ENCODE measurements around the gene GOLPH3. TPM values are rescaled to one million over a fixed set of nuclear protein-coding genes. Genes with fewer than 3 reads are reported as not detected.

Gene GOLPH3
- total and polyA plus RNA-seq, 2 of the 8 experiments (the other 6 are each of a cell fraction or from before 2014, with no cell fraction given): 53.7 to 93.6 TPM

DNA sequence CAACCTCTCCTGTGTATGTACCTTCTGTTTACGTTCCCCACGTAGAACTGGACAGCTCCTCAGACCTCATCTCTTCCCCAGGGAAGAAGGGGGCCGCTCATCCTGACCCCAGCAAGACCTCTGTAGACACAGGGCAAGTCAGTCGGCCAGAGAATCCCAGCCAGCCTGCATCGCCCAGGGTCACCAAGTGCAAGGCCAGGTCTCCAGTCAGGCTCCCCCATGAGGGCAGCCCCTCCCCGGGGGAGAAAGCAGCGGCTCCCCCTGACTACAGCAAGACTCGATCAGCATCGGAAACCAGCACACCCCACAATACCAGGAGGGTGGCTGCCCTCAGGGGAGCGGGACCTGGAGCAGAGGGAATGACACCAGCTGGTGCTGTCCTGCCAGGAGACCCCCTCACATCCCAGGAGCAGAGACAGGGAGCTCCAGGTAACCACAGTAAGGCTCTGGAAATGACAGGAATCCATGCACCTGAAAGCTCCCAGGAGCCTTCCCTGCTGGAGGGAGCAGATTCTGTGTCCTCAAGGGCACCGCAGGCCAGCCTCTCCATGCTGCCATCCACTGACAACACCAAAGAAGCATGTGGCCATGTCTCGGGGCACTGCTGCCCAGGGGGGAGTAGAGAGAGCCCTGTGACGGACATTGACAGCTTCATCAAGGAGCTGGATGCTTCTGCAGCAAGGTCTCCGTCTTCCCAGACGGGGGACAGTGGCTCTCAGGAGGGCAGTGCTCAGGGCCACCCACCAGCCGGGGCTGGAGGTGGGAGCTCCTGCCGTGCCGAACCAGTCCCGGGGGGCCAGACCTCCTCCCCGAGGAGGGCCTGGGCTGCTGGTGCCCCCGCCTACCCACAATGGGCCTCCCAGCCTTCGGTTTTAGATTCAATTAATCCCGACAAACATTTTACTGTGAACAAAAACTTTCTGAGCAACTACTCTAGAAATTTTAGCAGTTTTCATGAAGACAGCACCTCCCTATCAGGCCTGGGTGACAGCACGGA is 86.7 kb downstream of the GOLPH3 start:
- Histone ChIP-seq H3K9me3 (ENCODE audit: insufficient read depth in 2 of 2, low read depth in 1 of 2, low read length in 1 of 2) (no peaks in the 10 kb centered on the region), H2BK5ac (ENCODE audit: low read depth, low read length) (no peak overlapping the region), H3K4me3 (ENCODE audit: extremely low read depth in 1 of 4, insufficient read depth in 2 of 4, low read depth in 3 of 4, low read length in 4 of 4) (no peak overlapping the region), H2BK120ac (replicated peaks; ENCODE audit: low read depth, low read length) (no peak overlapping the region), H3K23ac (ENCODE audit: insufficient read length) (no peak overlapping the region), H2BK12ac (ENCODE audit: low read depth, low read length) (no peak overlapping the region), H3K79me2 (ENCODE audit: control insufficient read depth in 1 of 2, insufficient read depth in 2 of 2, low read length in 2 of 2) (no peaks in the 10 kb centered on the region), H2BK20ac (ENCODE audit: low read length) (no peak overlapping the region), H4K20me1 (replicated peaks in 1 of 2; ENCODE audit: control insufficient read depth in 1 of 2, insufficient read depth in 2 of 2, low read length in 2 of 2) (no peaks in the 10 kb centered on the region), H3K27ac (ENCODE audit: low read depth, low read length) (no peak overlapping the region), H2AFZ (ENCODE audit: low read length) (no peak overlapping the region), H2BK15ac (ENCODE audit: low read length) (no peak overlapping the region), H3K79me1 (ENCODE audit: low read depth, low read length) (no peaks in the 10 kb centered on the region), H3K14ac (ENCODE audit: insufficient read length) (no peak overlapping the region), H3K4me2 (ENCODE audit: insufficient read depth in 1 of 2, low read depth in 2 of 2, low read length in 2 of 2) (no peak overlapping the region), H3K27me3 (replicated peaks in 1 of 4; ENCODE audit: control insufficient read depth in 3 of 4, extremely low read depth in 1 of 4, insufficient read depth in 3 of 4, low read length in 3 of 4) (no peaks in the 10 kb centered on the region), H4K91ac (replicated peaks; ENCODE audit: insufficient read length, low read length) (no peak overlapping the region), H3K9ac (replicated peaks in 1 of 4; ENCODE audit: extremely low read depth in 1 of 4, low read depth in 3 of 4, low read length in 3 of 4) (no peak overlapping the region), H3K4me1 (replicated peaks in 1 of 4; ENCODE audit: control insufficient read depth in 3 of 4, insufficient read depth in 4 of 4, low read length in 3 of 4) (no peaks in the 10 kb centered on the region), H3K23me2 (ENCODE audit: low read depth, low read length) (no peaks in the 10 kb centered on the region), H4K8ac (ENCODE audit: extremely low read depth, insufficient read depth, low read length) (no peak overlapping the region), H3K4ac (replicated peaks; ENCODE audit: insufficient read length, low read depth, low read length) (no peak overlapping the region), H3K18ac (ENCODE audit: extremely low read depth, low read length) (no peak overlapping the region), H3K56ac (replicated peaks; ENCODE audit: insufficient read length, low read depth, low read length) (no peak overlapping the region), H3K36me3 (ENCODE audit: control insufficient read depth in 2 of 4, insufficient read depth in 4 of 4, low read length in 3 of 4) (no peaks in the 10 kb centered on the region; a peak in 1 of 8 replicates), H2AK5ac (ENCODE audit: low read depth, low read length) (no peak overlapping the region), H4K5ac (ENCODE audit: insufficient read length, low read depth, low read length) (no peak overlapping the region)
- ChIA-PET CTCF (ENCODE audit: partially characterized antibody) (interaction anchor here (1.0 to 2.2 kb wide), 6 partner anchors 11 to 278 kb away, joined by 3 to 10 read pairs (median 4); no protein-coding TSS in a partner anchor), POLR2A (ENCODE audit: partially characterized antibody) (no interaction called here)
- no peak for TF ChIP-seq SIRT6 (IDR thresholded peaks at IDR 0.05; ENCODE audit: low read length)
- TF ChIP-seq, protein P1, sequence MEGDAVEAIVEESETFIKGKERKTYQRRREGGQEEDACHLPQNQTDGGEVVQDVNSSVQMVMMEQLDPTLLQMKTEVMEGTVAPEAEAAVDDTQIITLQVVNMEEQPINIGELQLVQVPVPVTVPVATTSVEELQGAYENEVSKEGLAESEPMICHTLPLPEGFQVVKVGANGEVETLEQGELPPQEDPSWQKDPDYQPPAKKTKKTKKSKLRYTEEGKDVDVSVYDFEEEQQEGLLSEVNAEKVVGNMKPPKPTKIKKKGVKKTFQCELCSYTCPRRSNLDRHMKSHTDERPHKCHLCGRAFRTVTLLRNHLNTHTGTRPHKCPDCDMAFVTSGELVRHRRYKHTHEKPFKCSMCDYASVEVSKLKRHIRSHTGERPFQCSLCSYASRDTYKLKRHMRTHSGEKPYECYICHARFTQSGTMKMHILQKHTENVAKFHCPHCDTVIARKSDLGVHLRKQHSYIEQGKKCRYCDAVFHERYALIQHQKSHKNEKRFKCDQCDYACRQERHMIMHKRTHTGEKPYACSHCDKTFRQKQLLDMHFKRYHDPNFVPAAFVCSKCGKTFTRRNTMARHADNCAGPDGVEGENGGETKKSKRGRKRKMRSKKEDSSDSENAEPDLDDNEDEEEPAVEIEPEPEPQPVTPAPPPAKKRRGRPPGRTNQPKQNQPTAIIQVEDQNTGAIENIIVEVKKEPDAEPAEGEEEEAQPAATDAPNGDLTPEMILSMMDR (IDR thresholded peaks at IDR 0.05; ENCODE audit: control extremely low read depth in 1 of 3, insufficient read depth in 1 of 3, low read depth in 1 of 3, low read length in 3 of 3): no peak
- no peak for TF ChIP-seq GTF2F1 (IDR thresholded peaks at IDR 0.05; ENCODE audit: borderline replicate concordance, low read depth, low read length)
- no peak for TF ChIP-seq POU5F1 (IDR thresholded peaks at IDR 0.05; ENCODE audit: low read depth, low read length)
- no peak for TF ChIP-seq SRF (IDR thresholded peaks at IDR 0.05; ENCODE audit: low read depth, low read length)
- no peak for TF ChIP-seq POLR2AphosphoS5 (IDR thresholded peaks at IDR 0.05; ENCODE audit: low read depth, low read length)
- no peak for TF ChIP-seq KDM4A (IDR thresholded peaks at IDR 0.05; ENCODE audit: low read depth, low read length, severe bottlenecking)
- TF ChIP-seq CHD2 (IDR thresholded peaks at IDR 0.05; ENCODE audit: low read length): no peak
- no peak for TF ChIP-seq POLR2A (IDR thresholded peaks at IDR 0.05; ENCODE audit: control extremely low read depth in 1 of 2, low read depth in 2 of 2, low read length in 2 of 2)
- no peak for TF ChIP-seq CTBP2 (IDR thresholded peaks at IDR 0.05; ENCODE audit: borderline replicate concordance, insufficient read depth, insufficient read length, low read length)
- DNase-seq (ENCODE audit: low read depth in 1 of 2, low spot score in 2 of 2) (no peak), FAIRE-seq (no peak)
- WGBS, 2 experiments (ENCODE audit: extremely low coverage in 1 of 2, insufficient coverage in 1 of 2, insufficient read length in 1 of 2, insufficient replicate concordance in 2 of 2, low coverage in 1 of 2, low lambda C conversion rate in 2 of 2, missing lambda C conversion rate in 1 of 2): 87% methylated on average over 23 of the region's 24 CpGs; no CpG with 5 or more reads in 1 of the 2 experiments

Measured in H1 (cell line).